ENCODE measurements around the gene CNPY1.

GRCh38 chr7:155506854-155507337, 39.5 kb downstream of the CNPY1 start:
- TF ChIP-seq EZH2 (IDR thresholded peaks at IDR 0.05; ENCODE audit: low read depth) = no peak
- no peak for TF ChIP-seq CTCF (conservative IDR thresholded peaks at IDR 0.05)
